ENCODE measurements around the gene CLEC16A. TPM values are rescaled to one million over a fixed set of nuclear protein-coding genes. Genes with fewer than 3 reads are reported as not detected.

Gene CLEC16A
- total RNA-seq, 4 donors from 2014 or later, result 38.2 to 153 (median 92.7) TPM

- H3K36me3 ChIP-seq, result no peaks in the 10 kb centered on the region
- no peak for DNase-seq
- no peaks in the 10 kb centered on the region for H3K9me3 ChIP-seq
- no peaks in the 10 kb centered on the region for H3K27me3 ChIP-seq
- H3K4me3 ChIP-seq, result no peak overlapping the region
- no peaks in the 10 kb centered on the region for H3K4me1 ChIP-seq
- 92% methylated on average over 14 of the region's 15 CpGs; no CpG with 5 or more reads in 1 of the 2 donors for WGBS, 2 donors (ENCODE audit: low coverage in 1 of 2)
- no peak overlapping the region for H3K27ac ChIP-seq
- in situ Hi-C loops (cut with MboI; ENCODE audit: low pct_ligation_motif_present in 1 of 4, low pct_unique_long_range_greater_than_20kb in 1 of 4, low sequenced_read_pairs in 3 of 4) (no loop called here), intact Hi-C loops (cut with DNase I; ENCODE audit: low total_unique reads) (no loop called here)
- no peak for TF ChIP-seq CTCF (IDR thresholded peaks at IDR 0.05)
Measured at GRCh38 chr16:11190588-11191560, 246.5 kb downstream of the CLEC16A start.

GRCh38 chr16:11191665-11192064, 247.3 kb downstream of the CLEC16A start:
- intact Hi-C loops (cut with DNase I; ENCODE audit: low total_unique reads) (no loop called here), in situ Hi-C loops (cut with MboI; ENCODE audit: low pct_ligation_motif_present in 1 of 4, low pct_unique_long_range_greater_than_20kb in 1 of 4, low sequenced_read_pairs in 3 of 4) (no loop called here)
- no peak overlapping the region for H3K4me3 ChIP-seq
- no peaks in the 10 kb centered on the region for H3K36me3 ChIP-seq
- no peak overlapping the region for H3K27ac ChIP-seq
- no peak for TF ChIP-seq CTCF (IDR thresholded peaks at IDR 0.05)
- TF ChIP-seq POLR2A (IDR thresholded peaks at IDR 0.05), result no peak
- no peak for TF ChIP-seq EP300 (IDR thresholded peaks at IDR 0.05; ENCODE audit: low read depth)
- TF ChIP-seq POLR2AphosphoS5 (IDR thresholded peaks at IDR 0.05), result no peak
- no peaks in the 10 kb centered on the region for H3K27me3 ChIP-seq
- no peaks in the 10 kb centered on the region for H3K4me1 ChIP-seq
- H3K9me3 ChIP-seq, result no peaks in the 10 kb centered on the region
- WGBS, 2 donors (ENCODE audit: low coverage in 1 of 2), result 64 to 67% methylated on average over 4 to 5 of the region's 5 CpGs
- no peak for DNase-seq

- TF ChIP-seq POLR2A (IDR thresholded peaks at IDR 0.05) (no peak), EP300 (IDR thresholded peaks at IDR 0.05; ENCODE audit: low read depth) (no peak), CTCF (IDR thresholded peaks at IDR 0.05) (no peak), POLR2AphosphoS5 (IDR thresholded peaks at IDR 0.05) (no peak)
- in situ Hi-C loops (cut with MboI; ENCODE audit: low pct_ligation_motif_present in 1 of 4, low pct_unique_long_range_greater_than_20kb in 1 of 4, low sequenced_read_pairs in 3 of 4) (no loop called here), intact Hi-C loops (cut with DNase I; ENCODE audit: low total_unique reads) (no loop called here)
- H3K4me3 ChIP-seq, result no peak overlapping the region
- H3K9me3 ChIP-seq, result no peaks in the 10 kb centered on the region
- H3K27me3 ChIP-seq, result no peaks in the 10 kb centered on the region
- DNase-seq, result no peak
- H3K27ac ChIP-seq, result no peak overlapping the region
- peaks cover 0 to 2% (median under 1%) of the 10 kb centered on the region in 4 donors for H3K4me1 ChIP-seq
- no peaks in the 10 kb centered on the region for H3K36me3 ChIP-seq
Measured at GRCh38 chr16:11193494-11193893, 249.1 kb downstream of the CLEC16A start.

- 76 to 100% methylated on average over 1 to 5 of the region's 5 CpGs for WGBS, 2 donors (ENCODE audit: low coverage in 1 of 2)
Measured at GRCh38 chr16:11194913-11195312, 250.5 kb downstream of the CLEC16A start.

More at GRCh38 chr16:11194913-11195312, 250.5 kb downstream of the CLEC16A start:
- in situ Hi-C loops (cut with MboI; ENCODE audit: low pct_ligation_motif_present in 1 of 4, low pct_unique_long_range_greater_than_20kb in 1 of 4, low sequenced_read_pairs in 3 of 4) (no loop called here), intact Hi-C loops (cut with DNase I; ENCODE audit: low total_unique reads) (no loop called here)
- H3K9me3 ChIP-seq, result no peaks in the 10 kb centered on the region
- H3K27me3 ChIP-seq, result no peaks in the 10 kb centered on the region
- H3K27ac ChIP-seq, result no peak overlapping the region
- H3K4me3 ChIP-seq, result no peak overlapping the region
- DNase-seq, result no peak
- peaks cover 0 to 11% (median 9%) of the 10 kb centered on the region in 4 donors for H3K4me1 ChIP-seq
- TF ChIP-seq POLR2AphosphoS5 (IDR thresholded peaks at IDR 0.05), result no peak
- no peak for TF ChIP-seq EP300 (IDR thresholded peaks at IDR 0.05; ENCODE audit: low read depth)
- TF ChIP-seq POLR2A (IDR thresholded peaks at IDR 0.05), result no peak
- TF ChIP-seq CTCF (IDR thresholded peaks at IDR 0.05), result no peak
- H3K36me3 ChIP-seq, result no peaks in the 10 kb centered on the region

Data from transverse colon (tissue), 4 donors.